GM18499 (cell line): ENCODE data around the gene LRP5.

ENCODE experiments used
- ATAC-seq: cut with Tn5 transposase; IDR thresholded peaks from one replicate; pipeline ENCODE4 v1.9.1; 2021; ENCODE audit warnings: moderate number of reproducible peaks; ENCODE audit not compliant: insufficient read depth, unreplicated experiment

LRP5 gene

GRCh38 chr11:68326334-68327215 lies 14.2 kb downstream of the LRP5 start:
- ATAC-seq, result no peak

- ATAC-seq, result no peak
Observed at GRCh38 chr11:68327586-68328370, 15.4 kb downstream of the LRP5 start.

GRCh38 chr11:68328374-68329091 lies 16.1 kb downstream of the LRP5 start:
- ATAC-seq, result no peak

GRCh38 chr11:68329536-68329935 lies 17.1 kb downstream of the LRP5 start:
- no peak for ATAC-seq

- ATAC-seq, result no peak
Observed at GRCh38 chr11:68329978-68330699, 17.7 kb downstream of the LRP5 start.

GRCh38 chr11:68330700-68331337 lies 18.4 kb downstream of the LRP5 start:
- no peak for ATAC-seq

GRCh38 chr11:68331338-68331947 lies 19.1 kb downstream of the LRP5 start:
- no peak for ATAC-seq

GRCh38 chr11:68332186-68332585 lies 19.8 kb downstream of the LRP5 start:
- no peak for ATAC-seq

GRCh38 chr11:68333173-68333572 lies 20.8 kb downstream of the LRP5 start:
- ATAC-seq, result no peak

GRCh38 chr11:68334923-68335322 lies 22.5 kb downstream of the LRP5 start:
- ATAC-seq, result no peak

GRCh38 chr11:68335683-68336082 lies 23.3 kb downstream of the LRP5 start:
- ATAC-seq, result no peak

- ATAC-seq, result no peak
Observed at GRCh38 chr11:68336716-68337115, 24.3 kb downstream of the LRP5 start.

- no peak for ATAC-seq
Observed at GRCh38 chr11:68337399-68337835, 25.0 kb downstream of the LRP5 start.

GRCh38 chr11:68338051-68338780 lies 25.8 kb downstream of the LRP5 start:
- ATAC-seq, result no peak

GRCh38 chr11:68340003-68340767 lies 27.8 kb downstream of the LRP5 start:
- no peak for ATAC-seq

- ATAC-seq, result no peak
Observed at GRCh38 chr11:68340784-68341556, 28.6 kb downstream of the LRP5 start.
